Measurements from ENCODE around the gene SYS1. TPM values are rescaled to one million over a fixed set of nuclear protein-coding genes. Genes with fewer than 3 reads are reported as not detected.
A peak's percentile ranks its signal among the peaks of the same experiment; 100 is the strongest.

SYS1 gene
- total RNA-seq, 8 experiments from 2014 or later: 17.3 to 49.8 (median 21.9) TPM

- no peak overlapping the region for H3K27ac ChIP-seq
- in situ Hi-C loops (cut with MboI; ENCODE audit: low pct_unique_long_range_greater_than_20kb in 2 of 9, low sequenced_read_pairs in 9 of 9, unreplicated experiment in 9 of 9): no loop called here
- peaks cover 6 to 8% of the 10 kb centered on the region in 2 donors for H3K4me1 ChIP-seq (replicated peaks in 1 of 2)
- 0 to 56% (median 31%) methylated on average over 1 to 8 of the region's 49 CpGs; no CpG with 5 or more reads in 5 of the 10 experiments for WGBS, 10 experiments
- peak overlapping the region; percentile 45 to 62 (median 49) for H3K4me3 ChIP-seq
- peak; percentile 8 to 74 (median 22) for ATAC-seq (replicated peaks in 6 of 8)
Observed at GRCh38 chr20:45405571-45406259, 42.8 kb downstream of the SYS1 start.

- Histone ChIP-seq H3K4me1 (replicated peaks in 1 of 2) (peaks cover 6 to 8% of the 10 kb centered on the region in 2 donors), H3K4me3 (peak overlapping the region; percentile 45 to 62 (median 49)), H3K27ac (no peak overlapping the region)
- ATAC-seq (replicated peaks in 6 of 8): peak; percentile 51 to 82 (median 71)
- in situ Hi-C loops (cut with MboI; ENCODE audit: low pct_unique_long_range_greater_than_20kb in 2 of 9, low sequenced_read_pairs in 9 of 9, unreplicated experiment in 9 of 9): no loop called here
- 0% methylated on average over 4 to 6 of the region's 87 CpGs; no CpG with 5 or more reads in 8 of the 10 experiments for WGBS, 10 experiments
Observed at GRCh38 chr20:45406260-45407066, 43.5 kb downstream of the SYS1 start.

GRCh38 chr20:45407067-45407745, 44.2 kb downstream of the SYS1 start:
- 10 to 11% methylated on average over 2 to 9 of the region's 30 CpGs; no CpG with 5 or more reads in 8 of the 10 experiments for WGBS, 10 experiments
- in situ Hi-C loops (cut with MboI; ENCODE audit: low pct_unique_long_range_greater_than_20kb in 2 of 9, low sequenced_read_pairs in 9 of 9, unreplicated experiment in 9 of 9): no loop called here
- peak overlapping the region; percentile 45 to 62 (median 49) for H3K4me3 ChIP-seq
- H3K27ac ChIP-seq: no peak overlapping the region
- peaks cover 6 to 8% of the 10 kb centered on the region in 2 donors for H3K4me1 ChIP-seq (replicated peaks in 1 of 2)
- peak; percentile 37 to 77 (median 64) for ATAC-seq (replicated peaks in 6 of 8)

GRCh38 chr20:45407783-45408645, 45.1 kb downstream of the SYS1 start, which contains the start of gene DBNDD2:
DBNDD2 (plus strand) TSS chr20:45408289; CDS start chr20:45408468, 179 bp downstream.
- in situ Hi-C loops (cut with MboI; ENCODE audit: low pct_unique_long_range_greater_than_20kb in 2 of 9, low sequenced_read_pairs in 9 of 9, unreplicated experiment in 9 of 9): no loop called here
- no peak for ATAC-seq (replicated peaks in 6 of 8)
- WGBS, 10 experiments: 83 to 100% (median 98%) methylated on average over 1 to 14 of the region's 21 CpGs; no CpG with 5 or more reads in 3 of the 10 experiments
- peak within 1 kb of the TSS; percentile 45 to 62 (median 49) for H3K4me3 ChIP-seq
- peaks cover 6 to 8% of the 10 kb centered on the region in 2 donors for H3K4me1 ChIP-seq (replicated peaks in 1 of 2)
- H3K27ac ChIP-seq: no peak within 1 kb of the TSS

- ATAC-seq (replicated peaks in 6 of 8): no peak
- H3K4me3 ChIP-seq: no peak overlapping the region
- 55 to 100% (median 87%) methylated on average over 1 to 4 of the region's 7 CpGs; no CpG with 5 or more reads in 4 of the 10 experiments for WGBS, 10 experiments
- H3K4me1 ChIP-seq (replicated peaks in 1 of 2): peaks cover 6 to 8% of the 10 kb centered on the region in 2 donors
- H3K27ac ChIP-seq: no peak overlapping the region
- in situ Hi-C loops (cut with MboI; ENCODE audit: low pct_unique_long_range_greater_than_20kb in 2 of 9, low sequenced_read_pairs in 9 of 9, unreplicated experiment in 9 of 9): no loop called here
Observed at GRCh38 chr20:45408646-45409213, 45.8 kb downstream of the SYS1 start.

- Histone ChIP-seq H3K4me3 (no peak overlapping the region), H3K4me1 (replicated peaks in 1 of 2) (peaks cover 6 to 8% of the 10 kb centered on the region in 2 donors), H3K27ac (no peak overlapping the region)
- ATAC-seq (replicated peaks in 6 of 8): no peak
- in situ Hi-C loops (cut with MboI; ENCODE audit: low pct_unique_long_range_greater_than_20kb in 2 of 9, low sequenced_read_pairs in 9 of 9, unreplicated experiment in 9 of 9): no loop called here
- 80 to 100% (median 93%) methylated on average over 1 to 4 of the region's 7 CpGs; no CpG with 5 or more reads in 4 of the 10 experiments for WGBS, 10 experiments
Observed at GRCh38 chr20:45409521-45410272, 46.7 kb downstream of the SYS1 start.

- WGBS, 10 experiments: 27 to 94% (median 78%) methylated on average over 2 to 8 of the region's 8 CpGs
Observed at GRCh38 chr20:45410887-45411286, 47.9 kb downstream of the SYS1 start.

GRCh38 chr20:45412653-45413052, 49.7 kb downstream of the SYS1 start:
- 20 to 90% (median 55%) methylated on average over 1 to 4 of the region's 5 CpGs; no CpG with 5 or more reads in 1 of the 10 experiments for WGBS, 10 experiments
- Histone ChIP-seq H3K4me3 (no peak overlapping the region), H3K27ac (no peak overlapping the region), H3K4me1 (replicated peaks in 1 of 2) (peaks cover 7 to 14% of the 10 kb centered on the region in 2 donors)
- ATAC-seq (replicated peaks in 6 of 8): no peak
- in situ Hi-C loops (cut with MboI; ENCODE audit: low pct_unique_long_range_greater_than_20kb in 2 of 9, low sequenced_read_pairs in 9 of 9, unreplicated experiment in 9 of 9): no loop called here

More at GRCh38 chr20:45410887-45411286, 47.9 kb downstream of the SYS1 start:
- H3K4me1 ChIP-seq (replicated peaks in 1 of 2): peaks cover 6 to 13% of the 10 kb centered on the region in 2 donors
- H3K4me3 ChIP-seq: no peak overlapping the region
- no peak overlapping the region for H3K27ac ChIP-seq
- ATAC-seq (replicated peaks in 6 of 8): no peak
- in situ Hi-C loops (cut with MboI; ENCODE audit: low pct_unique_long_range_greater_than_20kb in 2 of 9, low sequenced_read_pairs in 9 of 9, unreplicated experiment in 9 of 9): no loop called here

- 60 to 80% (median 69%) methylated on average over 1 to 3 of the region's 3 CpGs; no CpG with 5 or more reads in 4 of the 10 experiments for WGBS, 10 experiments
- ATAC-seq (replicated peaks in 6 of 8): no peak
- peaks cover 4 to 9% of the 10 kb centered on the region in 2 donors for H3K4me1 ChIP-seq (replicated peaks in 1 of 2)
- H3K4me3 ChIP-seq: no peak overlapping the region
- in situ Hi-C loops (cut with MboI; ENCODE audit: low pct_unique_long_range_greater_than_20kb in 2 of 9, low sequenced_read_pairs in 9 of 9, unreplicated experiment in 9 of 9): no loop called here
- no peak overlapping the region for H3K27ac ChIP-seq
Observed at GRCh38 chr20:45413479-45413878, 50.5 kb downstream of the SYS1 start.

GRCh38 chr20:45415822-45416637, 53.1 kb downstream of the SYS1 start, which contains the start of gene PIGT:
PIGT (plus strand) TSS chr20:45416141; CDS start chr20:45416157, 16 bp downstream.
- peaks cover 4 to 9% of the 10 kb centered on the region in 2 donors for H3K4me1 ChIP-seq (replicated peaks in 1 of 2)
- in situ Hi-C loops (cut with MboI; ENCODE audit: low pct_unique_long_range_greater_than_20kb in 2 of 9, low sequenced_read_pairs in 9 of 9, unreplicated experiment in 9 of 9): no loop called here
- H3K4me3 ChIP-seq: peak within 1 kb of the TSS; percentile 76 to 96 (median 86)
- WGBS, 10 experiments: 0 to 2% (median 0%) methylated on average over 1 to 32 of the region's 52 CpGs; no CpG with 5 or more reads in 3 of the 10 experiments
- peak within 1 kb of the TSS; percentile 19 to 36 for H3K27ac ChIP-seq
- ATAC-seq (replicated peaks in 6 of 8): peak; percentile 63 to 99 (median 97)
